Fibroblast of lung (primary cell): Measurements from ENCODE around the gene TSPOAP1.

ENCODE experiments used
- EZH2 ChIP-seq: IDR thresholded peaks from 2 replicates; pipeline ENCODE4 v1.5.1; 2012; ENCODE audit warnings: low read length, control low read depth, mild to moderate bottlenecking; ENCODE audit errors: missing control alignments
- TF ChIP-seq, protein P1 (sequence below), 2 donors: IDR thresholded peaks in 1 of 2; conservative IDR thresholded peaks in 1 of 2; 1 replicate in 1 of 2; 2 replicates in 1 of 2; pipeline ENCODE4 v1.5.1; 2011 to 2012; ENCODE audit warnings: low read length in 2 of 2, control low read depth in 1 of 2, inconsistent platforms in 1 of 2, low read depth in 1 of 2, mild to moderate bottlenecking in 1 of 2

DNA sequence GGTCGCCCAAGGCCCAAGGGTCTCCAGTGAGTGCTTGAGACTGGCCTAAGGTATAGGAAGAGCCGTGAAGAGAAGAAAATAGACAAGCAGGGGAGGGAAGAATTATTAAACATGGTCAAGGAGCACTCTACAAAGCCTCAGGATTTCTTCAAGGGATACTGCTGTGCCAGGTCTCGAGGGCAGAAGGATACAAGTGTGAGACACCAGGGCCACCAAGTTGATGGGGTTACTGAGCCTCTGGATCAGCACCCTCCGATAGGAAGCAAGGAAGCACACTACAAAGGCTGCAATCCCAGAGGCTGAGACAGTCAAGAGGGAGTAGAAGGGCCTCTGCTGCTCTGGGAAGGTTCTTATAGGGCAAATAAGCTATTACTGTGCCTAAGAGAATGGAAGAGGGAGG is 16.9 kb upstream of the TSPOAP1 start:
- TF ChIP-seq, protein P1, sequence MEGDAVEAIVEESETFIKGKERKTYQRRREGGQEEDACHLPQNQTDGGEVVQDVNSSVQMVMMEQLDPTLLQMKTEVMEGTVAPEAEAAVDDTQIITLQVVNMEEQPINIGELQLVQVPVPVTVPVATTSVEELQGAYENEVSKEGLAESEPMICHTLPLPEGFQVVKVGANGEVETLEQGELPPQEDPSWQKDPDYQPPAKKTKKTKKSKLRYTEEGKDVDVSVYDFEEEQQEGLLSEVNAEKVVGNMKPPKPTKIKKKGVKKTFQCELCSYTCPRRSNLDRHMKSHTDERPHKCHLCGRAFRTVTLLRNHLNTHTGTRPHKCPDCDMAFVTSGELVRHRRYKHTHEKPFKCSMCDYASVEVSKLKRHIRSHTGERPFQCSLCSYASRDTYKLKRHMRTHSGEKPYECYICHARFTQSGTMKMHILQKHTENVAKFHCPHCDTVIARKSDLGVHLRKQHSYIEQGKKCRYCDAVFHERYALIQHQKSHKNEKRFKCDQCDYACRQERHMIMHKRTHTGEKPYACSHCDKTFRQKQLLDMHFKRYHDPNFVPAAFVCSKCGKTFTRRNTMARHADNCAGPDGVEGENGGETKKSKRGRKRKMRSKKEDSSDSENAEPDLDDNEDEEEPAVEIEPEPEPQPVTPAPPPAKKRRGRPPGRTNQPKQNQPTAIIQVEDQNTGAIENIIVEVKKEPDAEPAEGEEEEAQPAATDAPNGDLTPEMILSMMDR (conservative IDR thresholded peaks at IDR 0.05 in 1 of 2, IDR thresholded peaks at IDR 0.05 in 1 of 2; ENCODE audit: low read depth in 1 of 2, low read length in 2 of 2) = no peak
- TF ChIP-seq EZH2 = no peak
